Spinal cord (tissue), 10 donors: ENCODE measurements around the gene NR6A1. TPM values are rescaled to one million over a fixed set of nuclear protein-coding genes. Genes with fewer than 3 reads are reported as not detected.

Experiments used
- DNase-seq, 6 donors: peaks; one replicate each; pipeline versions ENCODE4 v3.0.0 to v3.0.0-alpha.2; 2013 to 2015; ENCODE audit warnings: low spot score in 6 of 6, low read depth in 4 of 6
- H3K27ac ChIP-seq: one replicate; pipeline ENCODE4 v1.5.1; 2013; ENCODE audit warnings: low read depth, low read length, control low read depth
- H3K27me3 ChIP-seq: one replicate; pipeline ENCODE4 v1.6.1; 2013; ENCODE audit warnings: low read length; ENCODE audit not compliant: control insufficient read depth, insufficient read depth
- H3K36me3 ChIP-seq: one replicate; pipeline ENCODE4 v1.6.1; 2013; ENCODE audit warnings: low read length; ENCODE audit not compliant: control insufficient read depth, insufficient read depth
- H3K4me1 ChIP-seq: one replicate; pipeline ENCODE4 v1.6.1; 2013; ENCODE audit warnings: low read length; ENCODE audit not compliant: control insufficient read depth, insufficient read depth
- H3K4me3 ChIP-seq: one replicate; pipeline ENCODE4 v1.5.1; 2013; ENCODE audit warnings: low read depth, low read length, control low read depth
- H3K9me3 ChIP-seq: one replicate; pipeline ENCODE4 v1.6.1; 2013; ENCODE audit warnings: low read length; ENCODE audit not compliant: control insufficient read depth, insufficient read depth
- WGBS: methylation state at CpG from one replicate; pipeline ENCODE4 v1.1.5; 2013; ENCODE audit warnings: missing lambda C conversion rate; ENCODE audit not compliant: insufficient coverage; 5-methylcytosine and 5-hydroxymethylcytosine counted together
- polyA plus RNA-seq, 2 donors: library from polyadenylated mRNA; unstranded; fragments of 120-200 nt; gene quantifications; one replicate each; pipeline ENCODE4 v1.2.1, GENCODE V29; 2013; ENCODE audit not compliant: insufficient read length in 2 of 2
- total RNA-seq, 2 donors: library from RNA; depleted of rRNA in 1 of 2; stranded (reverse); fragments of 120-200 nt in 1 of 2; fragments of >200 nt in 1 of 2; gene quantifications; one replicate each; pipeline versions ENCODE4 v1.2.3 to v1.2.4, GENCODE V29; 2013 to 2014
- donor health status: healthy.

NR6A1 gene
- total and polyA plus RNA-seq, 4 donors, result 2.8 to 5.8 (median 4.0) TPM

DNA sequence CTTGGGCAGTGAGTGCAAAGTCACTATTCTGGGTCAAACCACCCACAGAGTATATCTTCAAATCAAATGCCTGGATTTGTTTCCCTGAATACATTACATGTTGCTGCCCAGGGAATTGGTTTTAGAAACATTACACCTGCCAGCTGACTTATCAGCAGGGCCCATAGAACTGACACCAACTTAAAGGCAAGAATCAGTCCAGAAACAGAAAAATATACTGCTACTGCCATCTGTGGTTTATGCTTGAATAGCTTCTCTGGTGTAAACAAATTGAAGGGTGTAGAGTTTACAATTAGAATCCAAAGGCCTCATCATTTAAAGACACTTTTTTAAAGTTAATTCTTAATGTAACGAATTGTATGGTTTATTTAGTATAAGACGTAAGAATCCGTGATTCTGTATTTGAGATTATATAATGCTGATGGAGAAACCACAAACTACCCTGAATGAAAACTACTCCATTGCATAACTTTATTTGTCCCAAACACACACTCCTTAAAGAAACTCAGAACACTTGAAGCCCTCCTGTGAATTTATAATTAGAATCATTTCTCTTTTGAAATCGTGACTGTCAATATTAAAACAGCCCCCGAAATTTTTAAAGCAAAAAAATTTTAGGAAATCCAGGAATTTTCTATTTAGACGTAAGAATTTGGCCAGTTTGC, 6.2 kb downstream of the NR6A1 start:
- H3K36me3 ChIP-seq, result no peaks in the 10 kb centered on the region
- H3K27ac ChIP-seq, result no peak overlapping the region
- peaks cover 12% of the 10 kb centered on the region for H3K27me3 ChIP-seq
- H3K4me1 ChIP-seq, result peaks cover 6% of the 10 kb centered on the region
- WGBS, result no CpG with 5 or more reads among the region's 6 CpGs
- no peak overlapping the region for H3K4me3 ChIP-seq
- peak in 1 of 6 donors; percentile 75 for DNase-seq
- no peaks in the 10 kb centered on the region for H3K9me3 ChIP-seq

DNA sequence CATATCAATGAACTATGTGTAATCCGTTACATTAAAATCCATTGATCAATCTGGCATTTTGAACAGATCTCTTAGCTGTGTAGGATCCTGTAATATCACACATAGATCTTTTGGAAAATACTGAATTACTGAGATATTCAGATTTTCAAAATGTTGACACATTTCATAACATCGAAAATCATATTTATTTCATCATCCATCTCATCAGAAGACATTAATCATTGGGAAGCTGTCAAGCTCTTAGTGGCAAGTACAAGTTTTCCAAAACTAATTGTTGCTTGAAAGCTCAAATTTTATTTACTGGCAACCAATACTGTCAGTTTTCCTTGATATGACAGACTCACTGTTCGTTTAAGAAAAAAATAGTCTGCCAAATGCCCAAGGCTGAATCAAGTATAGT, 8.5 kb downstream of the NR6A1 start:
- Histone ChIP-seq H3K4me1 (no peaks in the 10 kb centered on the region), H3K9me3 (no peaks in the 10 kb centered on the region), H3K27me3 (peaks cover 5% of the 10 kb centered on the region), H3K4me3 (no peak overlapping the region), H3K27ac (no peak overlapping the region), H3K36me3 (no peaks in the 10 kb centered on the region)
- 60% methylated on average over 1 of the region's 3 CpGs for WGBS
- DNase-seq, result no peak

DNA sequence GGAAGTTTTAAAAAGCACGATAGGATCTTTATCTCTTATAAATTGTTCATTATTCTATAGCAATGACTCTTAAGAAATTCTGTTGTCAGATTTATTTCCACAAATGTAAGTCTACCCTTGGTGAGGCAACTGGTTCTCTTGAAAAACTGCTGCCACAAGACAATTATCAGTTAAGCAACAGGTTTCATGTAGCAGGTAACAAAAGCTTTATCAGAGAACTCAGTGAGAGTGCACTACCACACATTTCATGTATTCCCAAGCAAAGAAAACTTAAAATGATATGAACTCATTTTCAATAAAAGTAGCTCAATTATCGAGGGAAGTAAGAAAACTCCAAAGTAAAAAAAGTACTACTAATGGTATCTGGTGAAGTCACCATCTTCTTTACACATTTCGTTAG, 9.4 kb downstream of the NR6A1 start:
- Histone ChIP-seq H3K4me1 (no peaks in the 10 kb centered on the region), H3K4me3 (no peak overlapping the region), H3K36me3 (no peaks in the 10 kb centered on the region), H3K9me3 (no peaks in the 10 kb centered on the region), H3K27me3 (peaks cover 5% of the 10 kb centered on the region), H3K27ac (no peak overlapping the region)
- no peak for DNase-seq
- WGBS, result no CpG with 5 or more reads among the region's 3 CpGs

DNA sequence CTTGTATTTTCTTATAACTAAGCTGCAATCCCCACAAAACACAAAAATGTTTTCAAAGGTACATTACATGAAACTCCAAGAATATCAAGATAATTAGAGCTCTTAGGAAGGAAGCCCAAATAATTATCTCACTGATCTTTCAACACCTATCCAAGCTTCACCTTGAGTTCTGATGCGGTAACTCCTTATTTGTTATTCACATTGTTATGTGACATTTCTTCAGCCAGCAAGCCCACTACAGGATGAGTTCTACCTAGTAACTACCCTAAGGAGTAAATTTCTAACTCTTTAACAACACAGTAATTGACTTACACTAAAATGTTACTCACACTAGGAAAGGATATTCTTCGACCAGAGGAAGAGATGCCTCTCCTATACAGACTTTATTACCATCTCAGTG, 9.9 kb downstream of the NR6A1 start:
- Histone ChIP-seq H3K27ac (no peak overlapping the region), H3K9me3 (no peaks in the 10 kb centered on the region), H3K36me3 (no peaks in the 10 kb centered on the region), H3K4me3 (no peak overlapping the region), H3K4me1 (no peaks in the 10 kb centered on the region), H3K27me3 (peaks cover 5% of the 10 kb centered on the region)
- 64% methylated on average over 2 of the region's 2 CpGs for WGBS
- DNase-seq, result no peak

DNA sequence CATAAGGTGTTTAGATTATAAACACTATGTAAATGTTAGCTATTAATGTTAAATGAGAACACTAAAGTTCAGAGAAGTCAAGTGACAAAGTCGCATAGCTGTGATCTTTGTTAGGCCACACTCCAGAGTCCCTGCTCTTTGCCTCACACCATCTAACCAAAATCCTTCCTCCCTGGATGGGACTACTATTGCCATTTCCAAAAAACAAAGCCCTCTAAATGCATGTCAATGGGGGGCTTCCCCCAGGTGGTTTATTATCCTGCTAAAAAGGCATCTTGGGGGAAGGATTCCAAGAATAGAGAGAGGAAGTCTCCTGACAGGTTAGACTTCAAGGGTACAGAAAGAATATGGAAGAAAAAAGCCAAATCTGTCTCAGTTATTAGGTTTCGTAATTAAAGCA, 10.4 kb downstream of the NR6A1 start:
- WGBS, result no CpG with 5 or more reads among the region's 2 CpGs
- Histone ChIP-seq H3K27me3 (peaks cover 4% of the 10 kb centered on the region), H3K4me1 (no peaks in the 10 kb centered on the region), H3K9me3 (no peaks in the 10 kb centered on the region), H3K36me3 (no peaks in the 10 kb centered on the region), H3K27ac (no peak overlapping the region), H3K4me3 (no peak overlapping the region)
- no peak for DNase-seq

DNA sequence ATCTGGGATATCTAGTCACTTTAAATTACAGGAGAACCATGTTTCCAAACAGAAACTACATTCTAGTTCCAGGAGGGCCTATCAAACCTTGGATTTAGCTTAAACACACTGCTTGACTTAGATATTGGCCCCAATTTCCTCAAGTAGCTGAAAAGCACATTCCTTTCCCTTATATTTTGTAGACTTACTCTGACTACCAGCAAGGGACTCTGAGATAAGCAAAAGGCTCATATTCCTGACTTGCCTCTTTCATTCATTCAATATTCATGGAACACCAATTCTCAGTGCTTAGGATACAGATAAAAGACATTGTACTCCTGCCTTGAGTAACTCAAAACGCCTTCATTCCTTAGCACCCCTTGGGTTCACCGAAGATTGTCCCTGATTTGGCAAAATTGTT, 11.8 kb downstream of the NR6A1 start:
- no peaks in the 10 kb centered on the region for H3K36me3 ChIP-seq
- H3K27ac ChIP-seq, result no peak overlapping the region
- 62% methylated on average over 2 of the region's 2 CpGs for WGBS
- no peak for DNase-seq
- peaks cover 2% of the 10 kb centered on the region for H3K27me3 ChIP-seq
- H3K4me3 ChIP-seq, result no peak overlapping the region
- no peaks in the 10 kb centered on the region for H3K9me3 ChIP-seq
- H3K4me1 ChIP-seq, result no peaks in the 10 kb centered on the region

DNA sequence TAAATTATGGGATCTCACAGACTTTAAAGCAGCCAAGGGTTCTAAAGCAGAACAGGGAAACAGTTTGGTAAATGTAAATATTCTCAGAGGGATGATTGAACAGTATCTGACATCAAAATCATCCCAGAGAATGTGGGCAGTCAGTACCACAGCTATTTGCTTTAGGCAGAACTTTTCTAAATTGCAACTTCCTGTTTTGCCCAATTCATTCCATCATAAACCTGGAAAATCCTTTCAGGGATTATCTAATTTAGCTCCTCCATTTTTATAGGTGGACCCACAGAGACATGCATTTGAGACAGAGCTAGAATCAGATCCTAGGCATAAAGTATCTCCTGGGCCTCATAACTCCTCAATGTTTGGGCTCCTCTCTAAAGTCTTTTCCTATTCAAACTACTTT, 12.4 kb downstream of the NR6A1 start:
- Histone ChIP-seq H3K27me3 (peaks cover 2% of the 10 kb centered on the region), H3K27ac (no peak overlapping the region), H3K4me3 (no peak overlapping the region), H3K9me3 (no peaks in the 10 kb centered on the region), H3K36me3 (no peaks in the 10 kb centered on the region), H3K4me1 (no peaks in the 10 kb centered on the region)
- no peak for DNase-seq

DNA sequence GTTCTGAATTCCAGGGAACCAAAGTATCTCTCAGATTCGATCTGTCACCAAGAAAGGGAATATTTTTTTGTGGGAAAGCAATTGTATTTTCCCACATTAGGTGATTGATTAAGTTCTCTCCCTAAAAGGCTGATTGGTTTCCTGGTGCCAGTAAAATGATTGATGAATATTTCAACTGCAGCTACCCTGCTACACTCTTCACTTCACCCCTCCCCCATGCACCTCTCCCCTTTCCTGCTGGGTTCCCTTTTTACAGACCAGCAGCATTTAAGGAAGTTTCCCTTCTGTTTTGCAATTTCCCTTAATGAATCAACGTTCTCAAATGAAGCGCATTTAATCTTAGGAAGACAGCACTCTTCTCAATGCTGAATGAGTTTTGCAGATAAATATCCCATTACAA, 13.1 kb downstream of the NR6A1 start:
- Histone ChIP-seq H3K4me1 (no peaks in the 10 kb centered on the region), H3K9me3 (no peaks in the 10 kb centered on the region), H3K27me3 (peaks cover 2% of the 10 kb centered on the region), H3K4me3 (no peak overlapping the region), H3K36me3 (no peaks in the 10 kb centered on the region), H3K27ac (no peak overlapping the region)
- no peak for DNase-seq
- 40% methylated on average over 1 of the region's 3 CpGs for WGBS

DNA sequence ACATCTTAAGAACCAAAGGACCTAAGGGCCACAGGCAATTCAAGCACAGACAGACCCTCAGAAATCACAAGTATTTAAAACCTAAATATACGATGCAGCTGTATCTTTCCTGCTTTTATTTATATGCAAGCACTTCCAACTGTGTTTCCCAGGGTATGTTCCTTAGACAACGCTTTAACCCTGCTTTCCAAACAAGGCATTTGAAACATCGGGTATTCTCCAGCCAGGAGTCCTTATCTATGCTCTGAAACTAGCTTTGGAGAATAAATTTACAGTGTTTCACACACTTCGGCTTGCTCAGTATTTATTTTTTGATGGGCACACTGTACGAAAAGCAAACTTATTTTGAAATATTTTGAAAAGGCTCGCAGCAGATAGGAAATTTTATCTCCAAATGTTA, 13.5 kb downstream of the NR6A1 start:
- no peak overlapping the region for H3K4me3 ChIP-seq
- H3K9me3 ChIP-seq, result no peaks in the 10 kb centered on the region
- no peaks in the 10 kb centered on the region for H3K4me1 ChIP-seq
- no peak overlapping the region for H3K27ac ChIP-seq
- no peak for DNase-seq
- WGBS, result 42% methylated on average over 4 of the region's 6 CpGs
- H3K36me3 ChIP-seq, result no peaks in the 10 kb centered on the region
- H3K27me3 ChIP-seq, result peaks cover 2% of the 10 kb centered on the region

DNA sequence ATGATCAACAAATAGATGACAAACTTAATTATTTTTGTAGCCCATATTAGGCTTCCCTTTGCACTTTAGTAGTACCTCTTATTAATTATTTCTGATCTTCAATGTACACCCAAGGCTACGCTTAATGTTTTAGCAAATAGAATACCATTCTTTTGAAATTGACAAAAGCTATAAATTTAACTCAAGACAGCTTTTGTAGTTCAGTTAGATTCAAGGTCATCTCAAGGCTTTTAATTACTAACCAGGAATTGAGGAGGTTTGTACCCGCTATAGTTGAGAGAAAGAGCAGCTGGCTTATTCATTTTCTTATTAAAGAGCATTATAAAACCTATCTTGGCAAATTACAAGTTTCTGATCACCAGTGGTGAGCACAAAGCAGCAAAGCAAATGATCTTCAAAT, 15.1 kb downstream of the NR6A1 start:
- Histone ChIP-seq H3K27me3 (peaks cover 2% of the 10 kb centered on the region), H3K4me1 (no peaks in the 10 kb centered on the region), H3K4me3 (no peak overlapping the region), H3K27ac (no peak overlapping the region), H3K36me3 (no peaks in the 10 kb centered on the region), H3K9me3 (no peaks in the 10 kb centered on the region)
- DNase-seq, result no peak
- no CpG with 5 or more reads among the region's 2 CpGs for WGBS
